OCI-LY3 (cell line): ENCODE results near the gene MEPE.

ENCODE experiments used
- H2AFZ ChIP-seq: fragments of 200-600, 300-600 bp; shearing (Covaris generic); 2 replicates; pipeline ENCODE4 v1.6.0; 2014; ENCODE audit warnings: antibody characterized with exemption, low read depth, low read length
- H3K27ac ChIP-seq: fragments of 200-600, 300-600 bp; sonication (generic); 2 replicates; pipeline ENCODE4 v1.5.1; 2014; ENCODE audit warnings: mild to moderate bottlenecking, low read length, moderate library complexity, mixed read lengths
- H3K27me3 ChIP-seq: fragments of 200-600, 300-600 bp; sonication (generic); 2 replicates; pipeline ENCODE4 v1.6.1; 2014; ENCODE audit warnings: low read depth, low read length, mixed read lengths
- H3K36me3 ChIP-seq: fragments of 200-600, 300-600 bp; sonication (generic); replicated peaks from 2 replicates; pipeline ENCODE3; 2014; ENCODE audit warnings: low read depth, low read length, mixed read lengths
- H3K4me1 ChIP-seq: fragments of 300-600, 200-600 bp; sonication (generic); 2 replicates; pipeline ENCODE4 v1.6.1; 2014; ENCODE audit warnings: low read length, mixed read lengths
- H3K4me2 ChIP-seq: fragments of 200-600, 300-600 bp; sonication (generic); 2 replicates; pipeline ENCODE4 v1.6.1; 2014; ENCODE audit warnings: low read length, mixed read lengths
- H3K4me3 ChIP-seq: fragments of 300-600, 200-600 bp; sonication (generic); 2 replicates; pipeline ENCODE4 v1.5.1; 2014; ENCODE audit warnings: antibody characterized with exemption, mild to moderate bottlenecking, low read length, moderate library complexity
- H3K79me2 ChIP-seq: fragments of 300-600, 200-600 bp; shearing (Covaris generic); 2 replicates; pipeline ENCODE4 v1.6.1; 2014; ENCODE audit warnings: mild to moderate bottlenecking, low read length, mixed read lengths
- H3K9ac ChIP-seq: fragments of 300-600, 200-600 bp; shearing (Covaris generic); 2 replicates; pipeline ENCODE4 v1.6.0; 2014; ENCODE audit warnings: mild to moderate bottlenecking, low read length, moderate library complexity
- H3K9me3 ChIP-seq: fragments of 200-600, 300-600 bp; shearing (Covaris generic); 2 replicates; pipeline ENCODE4 v1.6.1; 2014; ENCODE audit warnings: low read length, mixed read lengths; ENCODE audit not compliant: insufficient read depth
- H4K20me1 ChIP-seq: fragments of 200-600, 300-600 bp; sonication (generic); 2 replicates; pipeline ENCODE4 v1.6.1; 2016; ENCODE audit warnings: low read length, mixed read lengths; ENCODE audit not compliant: insufficient read depth
- EZH2phosphoT487 ChIP-seq: fragments of 200-600 bp; shearing (Covaris generic); IDR thresholded peaks from 2 replicates; pipeline ENCODE4 v1.6.1; 2018; ENCODE audit warnings: antibody characterized with exemption, mixed run types, low read depth
- TF ChIP-seq, protein P1 (sequence below): fragments of 200-600, 300-600 bp; sonication (generic); IDR thresholded peaks from 2 replicates; pipeline ENCODE4 v1.5.1; 2014; ENCODE audit warnings: antibody characterized with exemption, low read length, low read depth

The MEPE gene

DNA sequence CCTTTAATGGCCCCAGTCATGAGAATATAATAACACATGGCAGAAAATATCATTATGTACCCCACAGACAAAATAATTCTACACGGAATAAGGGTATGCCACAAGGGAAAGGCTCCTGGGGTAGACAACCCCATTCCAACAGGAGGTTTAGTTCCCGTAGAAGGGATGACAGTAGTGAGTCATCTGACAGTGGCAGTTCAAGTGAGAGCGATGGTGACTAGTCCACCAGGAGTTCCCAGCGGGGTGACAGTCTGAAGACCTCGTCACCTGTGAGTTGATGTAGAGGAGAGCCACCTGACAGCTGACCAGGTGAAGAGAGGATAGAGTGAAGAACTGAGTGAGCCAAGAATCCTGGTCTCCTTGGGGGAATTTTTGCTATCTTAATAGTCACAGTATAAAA is 13.5 kb downstream of the MEPE start:
- H4K20me1 ChIP-seq, result no peaks in the 10 kb centered on the region
- H3K4me2 ChIP-seq, result no peak overlapping the region
- H3K36me3 ChIP-seq, result no peaks in the 10 kb centered on the region
- no peaks in the 10 kb centered on the region for H3K79me2 ChIP-seq
- H3K9me3 ChIP-seq, result no peaks in the 10 kb centered on the region
- no peak overlapping the region for H3K9ac ChIP-seq
- H3K27ac ChIP-seq, result no peak overlapping the region
- peaks cover 16% of the 10 kb centered on the region for H3K4me1 ChIP-seq
- no peak for TF ChIP-seq EZH2phosphoT487
- TF ChIP-seq, protein P1, sequence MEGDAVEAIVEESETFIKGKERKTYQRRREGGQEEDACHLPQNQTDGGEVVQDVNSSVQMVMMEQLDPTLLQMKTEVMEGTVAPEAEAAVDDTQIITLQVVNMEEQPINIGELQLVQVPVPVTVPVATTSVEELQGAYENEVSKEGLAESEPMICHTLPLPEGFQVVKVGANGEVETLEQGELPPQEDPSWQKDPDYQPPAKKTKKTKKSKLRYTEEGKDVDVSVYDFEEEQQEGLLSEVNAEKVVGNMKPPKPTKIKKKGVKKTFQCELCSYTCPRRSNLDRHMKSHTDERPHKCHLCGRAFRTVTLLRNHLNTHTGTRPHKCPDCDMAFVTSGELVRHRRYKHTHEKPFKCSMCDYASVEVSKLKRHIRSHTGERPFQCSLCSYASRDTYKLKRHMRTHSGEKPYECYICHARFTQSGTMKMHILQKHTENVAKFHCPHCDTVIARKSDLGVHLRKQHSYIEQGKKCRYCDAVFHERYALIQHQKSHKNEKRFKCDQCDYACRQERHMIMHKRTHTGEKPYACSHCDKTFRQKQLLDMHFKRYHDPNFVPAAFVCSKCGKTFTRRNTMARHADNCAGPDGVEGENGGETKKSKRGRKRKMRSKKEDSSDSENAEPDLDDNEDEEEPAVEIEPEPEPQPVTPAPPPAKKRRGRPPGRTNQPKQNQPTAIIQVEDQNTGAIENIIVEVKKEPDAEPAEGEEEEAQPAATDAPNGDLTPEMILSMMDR, result no peak
- no peak overlapping the region for H3K4me3 ChIP-seq
- no peak overlapping the region for H2AFZ ChIP-seq
- H3K27me3 ChIP-seq, result peaks cover 34% of the 10 kb centered on the region

DNA sequence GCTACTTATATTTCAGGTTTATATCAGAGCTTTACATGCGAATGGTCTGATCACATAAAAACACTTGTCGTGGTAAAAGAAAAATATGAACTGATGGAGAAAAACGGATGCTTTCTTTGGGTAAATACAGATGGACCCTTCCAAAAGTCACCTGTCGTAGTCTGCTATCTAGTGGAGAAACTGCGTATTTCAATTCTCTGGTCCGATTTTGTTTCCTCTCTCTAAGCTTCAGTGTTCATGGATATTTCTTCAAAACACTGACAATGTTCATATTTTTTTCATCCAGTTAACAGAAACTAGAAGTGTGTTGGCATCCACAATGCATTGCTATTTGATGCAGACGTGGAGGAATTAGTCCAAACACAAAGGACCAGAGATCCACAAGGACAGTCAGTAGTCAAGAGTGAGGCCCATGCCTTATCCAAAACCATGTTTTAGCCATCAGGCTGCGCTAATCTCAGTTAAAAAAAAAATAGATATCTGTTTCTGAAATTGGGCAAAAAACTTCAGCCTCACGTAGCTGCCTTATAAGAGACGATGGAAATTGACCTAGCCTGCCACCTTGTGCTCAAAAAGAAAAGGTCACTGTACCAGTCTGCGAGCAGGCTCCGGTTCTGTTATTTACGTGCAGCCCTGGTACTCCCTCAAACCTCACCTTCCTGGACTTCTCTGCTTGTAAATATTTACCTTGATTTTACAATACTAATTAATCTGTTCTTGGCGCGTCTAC is 16.0 kb downstream of the MEPE start:
- Histone ChIP-seq H3K27me3 (peaks cover 21% of the 10 kb centered on the region), H4K20me1 (no peaks in the 10 kb centered on the region), H2AFZ (peak overlapping the region; percentile 94), H3K4me1 (peaks cover 22% of the 10 kb centered on the region), H3K4me2 (peak overlapping the region; percentile 93), H3K9me3 (no peaks in the 10 kb centered on the region), H3K27ac (no peak overlapping the region), H3K36me3 (no peaks in the 10 kb centered on the region), H3K79me2 (no peaks in the 10 kb centered on the region), H3K4me3 (peak overlapping the region; percentile 78), H3K9ac (peak overlapping the region; percentile 54)
- TF ChIP-seq, protein P1, result peak; percentile 63
- no peak for TF ChIP-seq EZH2phosphoT487

DNA sequence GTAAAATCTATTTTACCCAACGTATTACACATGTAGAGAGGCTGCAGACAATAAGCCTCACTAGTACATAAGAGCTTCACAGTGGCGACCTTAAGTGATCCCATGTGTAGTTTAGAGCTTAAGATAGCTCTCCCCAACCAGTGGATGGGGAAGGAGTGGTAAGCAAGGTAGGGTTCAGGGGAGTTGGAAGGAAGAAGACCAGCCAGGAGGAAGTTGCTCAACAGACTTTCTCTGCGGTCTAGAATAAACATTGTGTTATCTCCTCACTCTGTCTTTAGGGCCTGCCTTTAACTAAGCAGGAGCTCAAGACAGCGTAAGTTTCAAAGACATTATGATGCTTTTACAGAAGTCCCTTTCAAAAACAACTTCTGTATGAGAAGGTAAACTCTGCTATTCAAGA is 16.8 kb downstream of the MEPE start:
- H3K4me2 ChIP-seq, result peak overlapping the region; percentile 93
- TF ChIP-seq, protein P1, result no peak
- no peak for TF ChIP-seq EZH2phosphoT487

DNA sequence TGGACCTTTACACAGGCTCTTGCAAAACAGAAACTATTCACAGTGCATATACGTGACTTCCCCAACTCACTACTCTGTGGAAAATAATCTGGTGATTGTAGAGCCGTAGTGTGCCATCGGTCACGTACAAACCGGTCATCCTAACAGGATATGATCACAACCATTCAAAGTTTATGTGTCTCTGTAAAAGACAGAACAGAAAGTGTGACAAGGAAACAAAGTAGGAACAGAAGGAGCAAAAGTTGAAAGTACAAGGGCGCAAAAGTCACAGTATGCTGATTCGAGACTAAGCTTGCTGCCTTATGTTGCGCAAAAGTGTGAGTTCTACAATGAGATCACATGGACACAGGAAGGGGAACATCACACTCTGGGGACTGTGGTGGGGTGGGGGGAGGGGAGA is 18.6 kb downstream of the MEPE start:
- Histone ChIP-seq H3K27ac (peak overlapping the region; percentile 74), H2AFZ (peak overlapping the region; percentile 73), H3K36me3 (no peaks in the 10 kb centered on the region), H3K4me1 (peaks cover 22% of the 10 kb centered on the region), H3K9ac (no peak overlapping the region), H3K79me2 (no peaks in the 10 kb centered on the region), H3K4me3 (0 out of 2 replicates have a peak overlapping the region, but pooled peaks have one; percentile 18), H3K4me2 (peak overlapping the region; percentile 35; the same call in 1 of the 2 replicates), H3K27me3 (peaks cover 19% of the 10 kb centered on the region), H3K9me3 (no peaks in the 10 kb centered on the region), H4K20me1 (no peaks in the 10 kb centered on the region)
- TF ChIP-seq, protein P1, result no peak
- TF ChIP-seq EZH2phosphoT487, result no peak

More for the DNA sequence above, 16.8 kb downstream of the MEPE start:
- Histone ChIP-seq H3K27me3 (peaks cover 21% of the 10 kb centered on the region), H3K4me1 (peaks cover 22% of the 10 kb centered on the region), H4K20me1 (no peaks in the 10 kb centered on the region), H3K9me3 (no peaks in the 10 kb centered on the region), H3K27ac (no peak overlapping the region), H2AFZ (peak overlapping the region; percentile 94), H3K9ac (no peak overlapping the region), H3K4me3 (peak overlapping the region; percentile 78), H3K79me2 (no peaks in the 10 kb centered on the region), H3K36me3 (no peaks in the 10 kb centered on the region)
